ENCODE data around the gene PCDHGC4.

PCDHGC4 gene

GRCh38 chr5:141521244-141521781, 36.5 kb downstream of the PCDHGC4 start:
- H3K27ac ChIP-seq (ENCODE audit: low read depth, low read length), result no peak overlapping the region
- H3K36me3 ChIP-seq (ENCODE audit: control insufficient read depth, insufficient read depth, low read length), result peaks cover 84% of the 10 kb centered on the region
- H3K4me1 ChIP-seq (ENCODE audit: control insufficient read depth, insufficient read depth, low read length), result peaks cover 19% of the 10 kb centered on the region
- H3K9ac ChIP-seq (ENCODE audit: low read length), result no peak overlapping the region
- no peaks in the 10 kb centered on the region for H3K27me3 ChIP-seq (ENCODE audit: control insufficient read depth, insufficient read depth, low read length)
- H3K9me3 ChIP-seq (ENCODE audit: control insufficient read depth, insufficient read depth, low read depth, low read length), result no peaks in the 10 kb centered on the region
- no peak overlapping the region for H3K4me3 ChIP-seq (ENCODE audit: low read depth, low read length)

- H3K9me3 ChIP-seq (ENCODE audit: control insufficient read depth, insufficient read depth, low read depth, low read length), result no peaks in the 10 kb centered on the region
- H3K36me3 ChIP-seq (ENCODE audit: control insufficient read depth, insufficient read depth, low read length), result peaks cover 84% of the 10 kb centered on the region
- H3K9ac ChIP-seq (ENCODE audit: low read length), result no peak overlapping the region
- peaks cover 14% of the 10 kb centered on the region for H3K4me1 ChIP-seq (ENCODE audit: control insufficient read depth, insufficient read depth, low read length)
- H3K27ac ChIP-seq (ENCODE audit: low read depth, low read length), result 0 out of 2 replicates have a peak overlapping the region, but pooled peaks have one; percentile 9
- H3K27me3 ChIP-seq (ENCODE audit: control insufficient read depth, insufficient read depth, low read length), result no peaks in the 10 kb centered on the region
- H3K4me3 ChIP-seq (ENCODE audit: low read depth, low read length), result no peak overlapping the region
Measured at GRCh38 chr5:141522301-141522700, 37.5 kb downstream of the PCDHGC4 start.

DNA sequence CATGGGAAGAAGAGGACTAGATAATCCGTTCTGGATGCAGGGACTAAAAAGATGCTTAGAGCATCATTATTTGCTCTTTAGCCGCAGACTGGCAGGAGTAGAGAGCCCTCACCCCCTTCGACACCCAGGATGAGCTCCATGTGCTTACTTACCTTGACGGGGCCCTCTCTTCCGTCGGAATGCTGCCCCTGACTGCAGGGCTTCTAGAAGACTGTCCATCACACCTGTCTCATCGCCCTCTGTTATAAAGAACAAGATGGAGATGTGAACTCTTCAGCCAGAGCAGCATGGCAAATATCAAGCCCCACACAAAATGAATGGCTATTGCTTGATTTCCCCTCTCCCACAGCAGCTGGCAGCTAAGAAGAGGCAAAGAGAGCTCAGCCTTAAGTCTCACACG, 39.2 kb downstream of the PCDHGC4 start:
- H3K27ac ChIP-seq (ENCODE audit: low read depth, low read length), result no peak overlapping the region
- peaks cover 14% of the 10 kb centered on the region for H3K4me1 ChIP-seq (ENCODE audit: control insufficient read depth, insufficient read depth, low read length)
- H3K36me3 ChIP-seq (ENCODE audit: control insufficient read depth, insufficient read depth, low read length), result peaks cover 89% of the 10 kb centered on the region
- H3K9me3 ChIP-seq (ENCODE audit: control insufficient read depth, insufficient read depth, low read depth, low read length), result no peaks in the 10 kb centered on the region
- no peak overlapping the region for H3K4me3 ChIP-seq (ENCODE audit: low read depth, low read length)
- no peak overlapping the region for H3K9ac ChIP-seq (ENCODE audit: low read length)
- no peaks in the 10 kb centered on the region for H3K27me3 ChIP-seq (ENCODE audit: control insufficient read depth, insufficient read depth, low read length)

GRCh38 chr5:141524604-141525597, 40.1 kb downstream of the PCDHGC4 start:
- no peaks in the 10 kb centered on the region for H3K27me3 ChIP-seq (ENCODE audit: control insufficient read depth, insufficient read depth, low read length)
- H3K27ac ChIP-seq (ENCODE audit: low read depth, low read length), result 0 out of 2 replicates have a peak overlapping the region, but pooled peaks have one; percentile 4
- no peak overlapping the region for H3K9ac ChIP-seq (ENCODE audit: low read length)
- peaks cover 14% of the 10 kb centered on the region for H3K4me1 ChIP-seq (ENCODE audit: control insufficient read depth, insufficient read depth, low read length)
- no peak overlapping the region for H3K4me3 ChIP-seq (ENCODE audit: low read depth, low read length)
- no peaks in the 10 kb centered on the region for H3K9me3 ChIP-seq (ENCODE audit: control insufficient read depth, insufficient read depth, low read depth, low read length)
- H3K36me3 ChIP-seq (ENCODE audit: control insufficient read depth, insufficient read depth, low read length), result peaks cover 86% of the 10 kb centered on the region

DNA sequence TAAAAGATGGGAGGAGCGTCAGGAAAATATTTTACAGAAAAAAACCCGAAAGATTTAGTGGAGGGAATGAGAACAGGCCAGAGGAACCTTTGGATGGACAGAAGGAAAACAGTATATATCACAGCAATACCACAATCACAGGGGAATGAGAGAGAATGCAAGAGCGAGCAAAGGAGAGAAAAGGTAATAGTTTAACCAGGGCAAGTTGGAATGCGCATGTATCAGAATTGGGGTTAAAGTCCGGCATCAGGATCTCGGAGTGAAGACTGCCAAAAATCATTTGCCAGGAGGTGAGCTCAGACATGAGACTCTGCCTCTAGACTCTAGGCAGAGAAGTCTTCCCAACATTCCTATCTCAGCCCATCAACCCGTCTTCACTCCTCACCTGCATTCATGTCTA, 40.8 kb downstream of the PCDHGC4 start:
- Histone ChIP-seq H3K36me3 (ENCODE audit: control insufficient read depth, insufficient read depth, low read length) (peaks cover 79% of the 10 kb centered on the region), H3K4me1 (ENCODE audit: control insufficient read depth, insufficient read depth, low read length) (peaks cover 14% of the 10 kb centered on the region), H3K4me3 (ENCODE audit: low read depth, low read length) (no peak overlapping the region), H3K9ac (ENCODE audit: low read length) (no peak overlapping the region), H3K27me3 (ENCODE audit: control insufficient read depth, insufficient read depth, low read length) (no peaks in the 10 kb centered on the region), H3K9me3 (ENCODE audit: control insufficient read depth, insufficient read depth, low read depth, low read length) (no peaks in the 10 kb centered on the region), H3K27ac (ENCODE audit: low read depth, low read length) (no peak overlapping the region; the same call in 1 of the 2 replicates)

- H3K9ac ChIP-seq (ENCODE audit: low read length), result no peak overlapping the region
- peaks cover 14% of the 10 kb centered on the region for H3K4me1 ChIP-seq (ENCODE audit: control insufficient read depth, insufficient read depth, low read length)
- peaks cover 75% of the 10 kb centered on the region for H3K36me3 ChIP-seq (ENCODE audit: control insufficient read depth, insufficient read depth, low read length)
- H3K4me3 ChIP-seq (ENCODE audit: low read depth, low read length), result no peak overlapping the region
- H3K9me3 ChIP-seq (ENCODE audit: control insufficient read depth, insufficient read depth, low read depth, low read length), result no peaks in the 10 kb centered on the region
- H3K27ac ChIP-seq (ENCODE audit: low read depth, low read length), result no peak overlapping the region
- no peaks in the 10 kb centered on the region for H3K27me3 ChIP-seq (ENCODE audit: control insufficient read depth, insufficient read depth, low read length)
Measured at GRCh38 chr5:141527426-141527825, 42.6 kb downstream of the PCDHGC4 start.

- H3K9me3 ChIP-seq (ENCODE audit: control insufficient read depth, insufficient read depth, low read depth, low read length), result no peaks in the 10 kb centered on the region
- H3K4me1 ChIP-seq (ENCODE audit: control insufficient read depth, insufficient read depth, low read length), result peaks cover 14% of the 10 kb centered on the region
- no peak overlapping the region for H3K4me3 ChIP-seq (ENCODE audit: low read depth, low read length)
- H3K36me3 ChIP-seq (ENCODE audit: control insufficient read depth, insufficient read depth, low read length), result peaks cover 74% of the 10 kb centered on the region
- no peak overlapping the region for H3K9ac ChIP-seq (ENCODE audit: low read length)
- no peak overlapping the region for H3K27ac ChIP-seq (ENCODE audit: low read depth, low read length)
- H3K27me3 ChIP-seq (ENCODE audit: control insufficient read depth, insufficient read depth, low read length), result no peaks in the 10 kb centered on the region
Measured at GRCh38 chr5:141528291-141528984, 43.6 kb downstream of the PCDHGC4 start.

DNA sequence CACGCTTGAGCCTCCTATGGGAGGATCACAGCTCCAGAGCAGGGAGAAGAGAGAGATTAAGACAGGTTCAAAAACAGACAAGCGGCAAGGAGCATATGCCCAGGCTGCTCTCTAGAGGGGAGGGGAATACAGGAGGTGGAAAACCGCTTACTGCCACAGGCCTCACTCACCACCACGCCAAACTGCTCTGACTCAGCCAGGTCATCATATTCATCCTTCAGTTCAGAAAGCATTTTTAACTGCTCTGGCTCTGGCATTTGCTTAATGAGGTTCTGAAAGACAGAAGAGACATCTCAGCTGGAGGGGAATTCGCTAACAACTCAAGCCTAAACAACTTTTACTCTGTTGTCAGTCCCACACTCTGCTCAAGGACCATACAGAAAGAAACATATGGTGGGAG, 44.2 kb downstream of the PCDHGC4 start:
- H3K9me3 ChIP-seq (ENCODE audit: control insufficient read depth, insufficient read depth, low read depth, low read length), result no peaks in the 10 kb centered on the region
- no peak overlapping the region for H3K9ac ChIP-seq (ENCODE audit: low read length)
- no peaks in the 10 kb centered on the region for H3K27me3 ChIP-seq (ENCODE audit: control insufficient read depth, insufficient read depth, low read length)
- peaks cover 73% of the 10 kb centered on the region for H3K36me3 ChIP-seq (ENCODE audit: control insufficient read depth, insufficient read depth, low read length)
- no peak overlapping the region for H3K27ac ChIP-seq (ENCODE audit: low read depth, low read length)
- no peak overlapping the region for H3K4me3 ChIP-seq (ENCODE audit: low read depth, low read length)
- H3K4me1 ChIP-seq (ENCODE audit: control insufficient read depth, insufficient read depth, low read length), result peaks cover 12% of the 10 kb centered on the region

DNA sequence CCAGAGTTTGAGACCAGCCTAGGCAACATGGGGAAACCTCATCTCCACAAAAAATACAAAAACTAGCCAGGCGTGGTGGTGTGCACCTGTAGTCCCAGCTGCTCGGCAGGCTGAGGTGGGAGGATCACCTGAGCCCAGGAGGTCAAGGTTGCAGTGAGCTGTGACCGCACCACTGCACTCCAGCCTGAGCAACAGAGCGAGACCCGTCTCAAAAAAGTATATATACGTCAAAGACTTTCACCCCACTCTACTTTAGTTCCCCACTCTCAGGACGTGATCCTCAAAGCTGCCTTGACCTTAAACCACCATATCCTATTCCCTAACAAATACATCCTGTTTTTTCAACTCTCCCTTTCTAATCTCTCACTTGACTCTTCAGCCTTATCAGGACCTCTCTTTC, 45.0 kb downstream of the PCDHGC4 start:
- Histone ChIP-seq H3K36me3 (ENCODE audit: control insufficient read depth, insufficient read depth, low read length) (peaks cover 76% of the 10 kb centered on the region), H3K9me3 (ENCODE audit: control insufficient read depth, insufficient read depth, low read depth, low read length) (no peaks in the 10 kb centered on the region), H3K27ac (ENCODE audit: low read depth, low read length) (no peak overlapping the region), H3K27me3 (ENCODE audit: control insufficient read depth, insufficient read depth, low read length) (no peaks in the 10 kb centered on the region), H3K4me3 (ENCODE audit: low read depth, low read length) (no peak overlapping the region), H3K9ac (ENCODE audit: low read length) (no peak overlapping the region), H3K4me1 (ENCODE audit: control insufficient read depth, insufficient read depth, low read length) (peaks cover 6% of the 10 kb centered on the region)

DNA sequence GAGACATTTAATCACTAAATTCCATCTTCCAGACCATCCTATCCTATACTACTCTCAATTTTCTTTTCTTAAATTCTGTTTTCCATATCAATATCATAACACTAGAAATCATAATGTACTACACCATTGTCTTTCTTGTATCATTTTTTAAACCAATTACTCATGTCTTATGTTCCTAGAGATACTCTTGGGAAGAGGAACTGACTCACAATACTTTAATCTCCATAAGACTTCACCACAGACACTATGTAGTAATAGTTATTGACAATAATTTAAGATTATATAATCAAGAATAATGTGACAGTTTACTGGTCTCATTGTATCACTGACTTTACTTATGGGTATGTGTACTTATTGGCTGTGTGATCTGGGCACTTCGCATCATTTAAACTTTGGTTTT, 47.9 kb downstream of the PCDHGC4 start:
- Histone ChIP-seq H3K4me1 (ENCODE audit: control insufficient read depth, insufficient read depth, low read length) (no peaks in the 10 kb centered on the region), H3K27me3 (ENCODE audit: control insufficient read depth, insufficient read depth, low read length) (no peaks in the 10 kb centered on the region), H3K36me3 (ENCODE audit: control insufficient read depth, insufficient read depth, low read length) (peaks cover 58% of the 10 kb centered on the region), H3K9ac (ENCODE audit: low read length) (no peak overlapping the region), H3K9me3 (ENCODE audit: control insufficient read depth, insufficient read depth, low read depth, low read length) (no peaks in the 10 kb centered on the region), H3K27ac (ENCODE audit: low read depth, low read length) (no peak overlapping the region), H3K4me3 (ENCODE audit: low read depth, low read length) (no peak overlapping the region)

GRCh38 chr5:141533897-141534296, 49.1 kb downstream of the PCDHGC4 start:
- H3K36me3 ChIP-seq (ENCODE audit: control insufficient read depth, insufficient read depth, low read length), result peaks cover 47% of the 10 kb centered on the region
- H3K27ac ChIP-seq (ENCODE audit: low read depth, low read length), result no peak overlapping the region
- no peaks in the 10 kb centered on the region for H3K4me1 ChIP-seq (ENCODE audit: control insufficient read depth, insufficient read depth, low read length)
- no peaks in the 10 kb centered on the region for H3K9me3 ChIP-seq (ENCODE audit: control insufficient read depth, insufficient read depth, low read depth, low read length)
- H3K27me3 ChIP-seq (ENCODE audit: control insufficient read depth, insufficient read depth, low read length), result no peaks in the 10 kb centered on the region
- no peak overlapping the region for H3K9ac ChIP-seq (ENCODE audit: low read length)
- no peak overlapping the region for H3K4me3 ChIP-seq (ENCODE audit: low read depth, low read length)
